Measurements from ENCODE around the gene TMEM240.

- TF ChIP-seq CTCF (IDR thresholded peaks at IDR 0.05; ENCODE audit: low read depth, low read length, missing input control) (no peak), TAF1 (conservative IDR thresholded peaks at IDR 0.05) (no peak), MAX (IDR thresholded peaks at IDR 0.05) (no peak), EGR1 (IDR thresholded peaks at IDR 0.05; ENCODE audit: low read depth in 2 of 2) (no peak), REST (IDR thresholded peaks at IDR 0.05) (no peak), SP1 (IDR thresholded peaks at IDR 0.05) (no peak), RXRA (IDR thresholded peaks at IDR 0.05) (no peak), ZBTB33 (IDR thresholded peaks at IDR 0.05) (no peak)
Observed at GRCh38 chr1:1539310-1540089, 924 bp downstream of the TMEM240 start.

Measured in liver (tissue), 3 donors.